PFSK-1 (cell line): ENCODE measurements around the gene HSPH1.

Experiments used
- FOXP2 ChIP-seq: optimal IDR thresholded peaks from 2 replicates; pipeline ENCODE3; 2011; ENCODE audit warnings: borderline replicate concordance, control low read depth, inconsistent platforms; ENCODE audit not compliant: insufficient read depth; ENCODE audit errors: extremely low read length, extremely low read depth
- POLR2AphosphoS5 ChIP-seq: IDR thresholded peaks from 2 replicates; pipeline ENCODE4 v1.6.1; 2012; ENCODE audit warnings: low read depth, mild to moderate bottlenecking, control low read depth, low read length, moderate library complexity
- SIN3A ChIP-seq: IDR thresholded peaks from 2 replicates; pipeline ENCODE4 v1.6.1; 2012; ENCODE audit warnings: mild to moderate bottlenecking, low read length, moderate library complexity, borderline replicate concordance; ENCODE audit not compliant: insufficient read depth
- TAF1 ChIP-seq: IDR thresholded peaks from 2 replicates; pipeline ENCODE4 v1.6.1; 2012; ENCODE audit warnings: low read length, control low read depth, borderline replicate concordance; ENCODE audit not compliant: insufficient read depth
- TF ChIP-seq, protein P1 (sequence below), 2 experiments: IDR thresholded peaks; 2 replicates each; pipeline versions ENCODE4 v1.6.1 to v1.8.0; 2011 to 2012; ENCODE audit warnings: low read depth in 2 of 2, low read length in 2 of 2, control low read depth in 1 of 2, inconsistent platforms in 1 of 2, mild to moderate bottlenecking in 1 of 2, moderate library complexity in 1 of 2; ENCODE audit not compliant: insufficient read depth in 1 of 2

Gene HSPH1

GRCh38 chr13:31160857-31161556 is 697 bp downstream of the HSPH1 start:
- TF ChIP-seq TAF1: no peak
- TF ChIP-seq FOXP2: no peak
- TF ChIP-seq, protein P1, sequence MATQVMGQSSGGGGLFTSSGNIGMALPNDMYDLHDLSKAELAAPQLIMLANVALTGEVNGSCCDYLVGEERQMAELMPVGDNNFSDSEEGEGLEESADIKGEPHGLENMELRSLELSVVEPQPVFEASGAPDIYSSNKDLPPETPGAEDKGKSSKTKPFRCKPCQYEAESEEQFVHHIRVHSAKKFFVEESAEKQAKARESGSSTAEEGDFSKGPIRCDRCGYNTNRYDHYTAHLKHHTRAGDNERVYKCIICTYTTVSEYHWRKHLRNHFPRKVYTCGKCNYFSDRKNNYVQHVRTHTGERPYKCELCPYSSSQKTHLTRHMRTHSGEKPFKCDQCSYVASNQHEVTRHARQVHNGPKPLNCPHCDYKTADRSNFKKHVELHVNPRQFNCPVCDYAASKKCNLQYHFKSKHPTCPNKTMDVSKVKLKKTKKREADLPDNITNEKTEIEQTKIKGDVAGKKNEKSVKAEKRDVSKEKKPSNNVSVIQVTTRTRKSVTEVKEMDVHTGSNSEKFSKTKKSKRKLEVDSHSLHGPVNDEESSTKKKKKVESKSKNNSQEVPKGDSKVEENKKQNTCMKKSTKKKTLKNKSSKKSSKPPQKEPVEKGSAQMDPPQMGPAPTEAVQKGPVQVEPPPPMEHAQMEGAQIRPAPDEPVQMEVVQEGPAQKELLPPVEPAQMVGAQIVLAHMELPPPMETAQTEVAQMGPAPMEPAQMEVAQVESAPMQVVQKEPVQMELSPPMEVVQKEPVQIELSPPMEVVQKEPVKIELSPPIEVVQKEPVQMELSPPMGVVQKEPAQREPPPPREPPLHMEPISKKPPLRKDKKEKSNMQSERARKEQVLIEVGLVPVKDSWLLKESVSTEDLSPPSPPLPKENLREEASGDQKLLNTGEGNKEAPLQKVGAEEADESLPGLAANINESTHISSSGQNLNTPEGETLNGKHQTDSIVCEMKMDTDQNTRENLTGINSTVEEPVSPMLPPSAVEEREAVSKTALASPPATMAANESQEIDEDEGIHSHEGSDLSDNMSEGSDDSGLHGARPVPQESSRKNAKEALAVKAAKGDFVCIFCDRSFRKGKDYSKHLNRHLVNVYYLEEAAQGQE (IDR thresholded peaks at IDR 0.05; ENCODE audit: insufficient read depth in 1 of 2, low read depth in 2 of 2, low read length in 2 of 2): no peak
- TF ChIP-seq SIN3A: no peak; the same call in 1 of the 2 replicates
- TF ChIP-seq POLR2AphosphoS5: no peak

DNA sequence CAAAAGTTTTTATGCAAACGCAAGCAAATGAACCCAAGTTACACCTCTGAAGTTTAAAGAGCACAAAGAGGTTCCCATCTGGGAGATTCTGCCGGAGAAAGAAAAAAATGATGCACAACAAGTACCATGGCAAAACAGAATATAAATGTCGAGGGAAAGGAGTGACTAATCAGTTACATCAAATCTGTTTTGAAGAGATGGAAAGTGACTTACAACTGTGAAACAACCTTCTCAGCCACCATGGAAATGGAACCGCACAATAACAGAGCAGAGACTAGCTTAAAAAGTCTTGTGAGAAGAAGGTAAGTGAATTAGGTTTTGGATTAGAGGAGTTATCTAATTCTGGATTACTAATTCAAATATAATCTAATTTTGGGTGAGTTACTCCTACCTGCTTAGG is 2.4 kb downstream of the HSPH1 start:
- TF ChIP-seq, protein P1 (IDR thresholded peaks at IDR 0.05; ENCODE audit: insufficient read depth in 1 of 2, low read depth in 2 of 2, low read length in 2 of 2): no peak
- TF ChIP-seq SIN3A: no peak
- no peak for TF ChIP-seq FOXP2
- TF ChIP-seq POLR2AphosphoS5: no peak
- no peak for TF ChIP-seq TAF1

- TF ChIP-seq TAF1 (no peak), FOXP2 (no peak), SIN3A (no peak)
- TF ChIP-seq, protein P1 (IDR thresholded peaks at IDR 0.05; ENCODE audit: insufficient read depth in 1 of 2, low read depth in 2 of 2, low read length in 2 of 2): no peak
These were observed 6.8 kb downstream of the HSPH1 start for GRCh38 chr13:31154939-31155338.

DNA sequence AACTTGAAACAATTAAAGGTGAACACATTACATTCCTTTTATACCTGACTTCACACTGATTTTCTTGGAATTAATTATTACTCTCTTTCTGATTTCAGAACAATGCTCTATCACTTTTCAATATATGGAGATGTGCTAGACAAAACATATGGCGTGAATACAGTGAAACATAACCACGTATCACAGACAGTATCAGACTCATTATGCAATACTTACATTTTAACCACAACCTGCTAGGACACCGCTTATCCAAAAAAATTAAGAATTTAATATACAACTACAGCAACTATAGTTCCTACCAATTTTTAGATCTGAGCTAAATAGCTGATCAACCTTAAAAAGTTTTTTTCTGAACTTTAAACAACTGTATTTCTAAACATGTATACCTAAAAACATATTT is 9.9 kb downstream of the HSPH1 start:
- no peak for TF ChIP-seq TAF1
- TF ChIP-seq POLR2AphosphoS5: no peak
- TF ChIP-seq FOXP2: no peak
- TF ChIP-seq, protein P1 (IDR thresholded peaks at IDR 0.05; ENCODE audit: insufficient read depth in 1 of 2, low read depth in 2 of 2, low read length in 2 of 2): no peak
- no peak for TF ChIP-seq SIN3A
